ENCODE results near the gene SSNA1. TPM values are rescaled to one million over a fixed set of nuclear protein-coding genes. Genes with fewer than 3 reads are reported as not detected.

The SSNA1 gene
- total RNA-seq, 1 donor from 2014 or later, result 143 TPM

- no peak for DNase-seq (ENCODE audit: low read depth)
These were observed 35.6 kb upstream of the SSNA1 start for GRCh38 chr9:137152844-137153405.

- DNase-seq (ENCODE audit: low read depth), result no peak
These were observed 31.7 kb upstream of the SSNA1 start for GRCh38 chr9:137156567-137157375.

GRCh38 chr9:137157618-137158415 lies 30.7 kb upstream of the SSNA1 start:
- no peak for DNase-seq (ENCODE audit: low read depth)

GRCh38 chr9:137158625-137159024 lies 29.9 kb upstream of the SSNA1 start:
- DNase-seq (ENCODE audit: low read depth), result no peak

- DNase-seq (ENCODE audit: low read depth), result no peak
These were observed 29.1 kb upstream of the SSNA1 start for GRCh38 chr9:137159105-137160053.

GRCh38 chr9:137160054-137160425 lies 28.4 kb upstream of the SSNA1 start:
- DNase-seq (ENCODE audit: low read depth), result no peak

- DNase-seq (ENCODE audit: low read depth), result no peak
These were observed 27.5 kb upstream of the SSNA1 start for GRCh38 chr9:137160716-137161557.

GRCh38 chr9:137161558-137162486 lies 26.7 kb upstream of the SSNA1 start:
- DNase-seq (ENCODE audit: low read depth), result no peak

GRCh38 chr9:137162505-137163364 lies 25.7 kb upstream of the SSNA1 start:
- no peak for DNase-seq (ENCODE audit: low read depth)

GRCh38 chr9:137163365-137163715 lies 25.1 kb upstream of the SSNA1 start:
- DNase-seq (ENCODE audit: low read depth), result no peak

GRCh38 chr9:137163805-137164204 lies 24.7 kb upstream of the SSNA1 start:
- DNase-seq (ENCODE audit: low read depth), result no peak

- no peak for DNase-seq (ENCODE audit: low read depth)
These were observed 23.9 kb upstream of the SSNA1 start for GRCh38 chr9:137164370-137165249.

- DNase-seq (ENCODE audit: low read depth), result no peak
These were observed 23.1 kb upstream of the SSNA1 start for GRCh38 chr9:137165250-137165836.

- DNase-seq (ENCODE audit: low read depth), result no peak
These were observed 21.9 kb upstream of the SSNA1 start for GRCh38 chr9:137166380-137167229.

- no peak for DNase-seq (ENCODE audit: low read depth)
These were observed 21.2 kb upstream of the SSNA1 start for GRCh38 chr9:137167277-137167746.

All from myocyte (in vitro differentiated cells).